Glomerular endothelial cell (primary cell): ENCODE results near the gene ISOC2. TPM values are rescaled to one million over a fixed set of nuclear protein-coding genes. Genes with fewer than 3 reads are reported as not detected.

ENCODE experiments used
- DNase-seq: peaks from one replicate; pipeline ENCODE4 v3.0.0-alpha.2; 2011; ENCODE audit warnings: low read depth, low spot score; ENCODE audit errors: extremely low read depth
- total RNA-seq: library from RNA; depleted of rRNA; stranded (reverse); fragments of >200 nt; gene quantifications from 2 replicates; pipeline ENCODE4 v1.2.3, GENCODE V29; 2015

The ISOC2 gene
- total RNA-seq, 1 donor from 2014 or later, result 52.1 TPM

DNA sequence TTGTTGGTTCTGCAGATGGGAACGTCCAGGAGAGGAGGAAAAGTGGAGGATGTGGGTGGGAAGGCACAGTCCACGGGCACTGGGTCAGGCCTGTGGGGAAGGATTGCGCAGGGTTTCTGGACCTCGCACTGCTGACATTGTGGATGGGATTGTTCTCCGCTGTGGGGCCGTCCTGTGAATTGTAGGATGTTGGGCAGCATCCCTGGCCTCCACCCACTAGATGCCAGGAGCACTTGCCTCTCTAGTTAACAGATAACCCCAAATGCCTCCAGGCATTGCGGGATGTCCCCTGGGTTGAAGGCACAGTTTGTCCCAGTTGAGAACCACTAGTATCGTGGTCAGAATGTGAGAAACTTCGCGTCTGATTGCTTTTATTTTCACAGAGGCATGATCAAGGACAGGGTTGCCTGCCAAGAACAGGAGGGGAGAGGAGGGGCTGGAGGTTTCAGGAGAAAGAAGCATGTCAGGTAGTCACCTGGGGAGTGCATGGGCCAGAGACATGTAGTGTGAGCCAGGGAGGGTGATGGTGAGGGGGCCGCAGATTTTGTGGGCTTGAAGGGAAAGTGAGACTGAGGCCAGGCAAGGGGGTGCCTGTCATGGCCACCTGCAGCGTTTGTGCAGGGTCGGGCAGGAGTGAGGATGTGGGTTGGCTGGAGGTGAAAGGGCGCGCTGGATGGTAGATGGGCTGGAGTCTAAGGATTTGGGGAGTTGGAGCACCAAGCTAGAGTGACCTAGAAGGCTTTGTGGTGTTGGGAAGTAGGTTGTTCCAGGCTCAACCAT lies 18.2 kb upstream of the ISOC2 start:
- DNase-seq, result no peak

DNA sequence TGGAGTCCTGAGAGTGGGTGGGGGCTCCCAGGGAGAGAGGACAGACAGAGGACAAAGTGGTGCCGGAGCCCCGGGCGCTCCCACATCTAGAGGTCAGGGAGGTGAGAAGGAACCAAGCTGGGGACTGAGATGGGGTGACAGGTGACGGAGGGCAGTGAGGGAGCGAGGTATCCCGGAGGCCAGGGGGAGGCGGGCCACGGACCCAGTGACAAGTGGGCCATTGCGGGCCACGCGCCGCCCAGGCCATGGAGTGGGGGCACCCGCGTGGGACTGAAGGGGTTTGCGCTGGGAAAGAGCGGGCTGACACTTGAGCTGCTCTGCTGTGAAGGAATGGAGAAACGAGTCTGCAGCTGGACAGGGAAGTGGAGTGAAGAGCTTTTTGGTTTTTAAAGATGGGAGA lies 17.6 kb upstream of the ISOC2 start:
- no peak for DNase-seq

DNA sequence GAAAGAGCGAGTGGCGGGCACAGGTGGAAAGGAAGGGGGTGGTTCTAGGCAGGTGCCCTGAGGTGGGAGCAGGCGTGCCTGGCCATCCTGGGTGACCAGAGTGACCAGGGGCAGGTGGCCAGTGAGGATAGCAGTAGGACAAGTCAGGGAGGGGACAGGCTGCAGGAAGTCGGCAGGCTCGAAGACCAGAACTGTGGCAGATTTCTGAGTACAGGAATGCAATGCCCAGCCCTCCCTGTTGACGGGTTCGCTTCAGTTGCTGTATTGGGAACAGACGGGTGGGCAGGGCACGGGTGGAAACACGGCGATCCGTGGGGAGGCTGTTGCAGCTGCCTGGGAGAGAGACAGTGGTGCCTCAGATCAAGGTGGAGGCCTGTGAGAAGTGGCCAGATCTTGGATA lies 16.9 kb upstream of the ISOC2 start:
- no peak for DNase-seq

DNA sequence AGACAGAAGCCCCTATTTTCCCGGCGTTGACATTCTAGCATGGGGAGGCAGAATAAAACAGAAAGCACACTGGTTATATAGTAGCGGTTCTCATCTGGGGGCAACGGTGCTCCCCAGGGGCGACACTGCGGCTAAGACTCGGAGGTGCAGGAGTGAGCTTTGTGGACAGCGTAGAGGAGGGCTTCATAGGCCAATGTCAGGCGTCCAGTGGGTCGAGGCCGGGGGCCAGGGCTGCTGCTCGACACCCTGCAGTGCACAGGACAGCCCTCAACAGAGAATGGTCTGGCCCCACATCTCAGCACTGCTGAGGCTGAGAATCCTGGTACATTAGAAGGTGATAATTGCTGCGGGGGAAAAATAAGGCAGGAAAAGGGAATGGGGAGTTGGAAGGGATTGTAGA lies 16.5 kb upstream of the ISOC2 start:
- no peak for DNase-seq

GRCh38 chr19:55476100-55476775 lies 14.8 kb upstream of the ISOC2 start, which contains the start of gene ZNF628:
Gene ZNF628 (plus strand): TSS chr19:55476617. CDS start chr19:55479911, 3,294 bp downstream.
- DNase-seq, result peak; percentile 73

GRCh38 chr19:55474269-55475265 lies 13.1 kb upstream of the ISOC2 start:
- DNase-seq, result no peak

GRCh38 chr19:55473225-55474012 lies 12.0 kb upstream of the ISOC2 start:
- no peak for DNase-seq

- no peak for DNase-seq
Measured at GRCh38 chr19:55472463-55472862, 11.0 kb upstream of the ISOC2 start.

- no peak for DNase-seq
Measured at GRCh38 chr19:55471266-55471665, 9.8 kb upstream of the ISOC2 start.

- no peak for DNase-seq
Measured at GRCh38 chr19:55468054-55468393, 6.6 kb upstream of the ISOC2 start.

DNA sequence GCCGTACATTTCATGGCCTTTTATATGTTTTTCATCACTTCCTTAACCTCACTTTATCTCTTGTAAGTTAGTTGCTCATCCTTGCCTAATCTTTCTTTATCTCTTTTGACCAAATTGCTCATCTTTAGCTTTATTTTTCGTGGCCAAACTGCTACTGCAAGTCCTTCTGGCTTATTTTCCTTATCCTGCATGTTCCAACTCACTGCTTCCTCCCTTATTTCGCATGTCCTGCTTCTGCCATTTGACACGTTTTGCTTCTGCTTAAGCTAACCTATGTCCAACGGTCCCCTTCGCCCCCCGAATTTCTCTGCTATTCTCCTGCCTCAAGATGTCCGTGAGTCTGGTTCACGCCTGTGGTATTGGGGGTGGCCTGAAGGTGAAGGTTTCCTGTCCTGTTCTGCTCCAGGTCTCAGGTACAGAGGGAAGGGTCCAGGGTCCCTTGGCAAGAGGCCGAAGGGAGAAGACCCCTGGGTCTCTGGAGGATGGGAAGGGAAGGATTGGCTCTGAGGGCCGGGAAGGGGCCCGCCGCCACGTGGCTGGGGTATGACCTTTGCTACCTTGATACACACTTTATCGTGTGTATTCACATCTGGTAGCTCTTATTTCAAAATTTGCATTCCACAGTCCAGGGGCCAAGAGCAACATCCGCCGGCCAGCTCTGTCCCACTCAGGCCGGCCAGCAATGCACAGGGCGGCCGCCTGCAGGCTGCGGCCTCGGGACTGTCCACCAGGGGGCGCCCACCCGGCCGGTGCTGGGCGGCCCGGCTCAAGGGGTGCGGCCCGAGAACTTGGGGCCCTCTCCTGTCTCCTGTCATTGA lies 6.0 kb upstream of the ISOC2 start:
- no peak for DNase-seq

DNA sequence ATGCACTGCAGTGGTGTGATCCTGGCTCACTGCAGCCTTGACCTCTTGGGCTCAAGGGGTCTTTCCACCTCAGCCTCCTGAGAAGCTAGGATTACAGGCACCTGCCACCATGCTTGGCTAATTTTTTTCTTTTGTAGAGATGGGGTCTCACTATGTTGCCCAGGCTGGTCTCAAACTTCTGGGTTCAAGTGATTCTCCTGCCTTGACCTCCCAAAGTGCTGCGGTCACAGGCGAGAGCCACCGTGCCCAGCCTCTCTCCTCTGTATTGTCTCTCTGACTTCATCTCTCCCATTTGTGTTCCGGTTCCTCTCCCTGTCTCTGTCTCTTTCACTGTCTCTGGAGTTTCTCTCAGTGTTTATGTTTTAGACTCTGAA lies 4.8 kb upstream of the ISOC2 start:
- no peak for DNase-seq

- DNase-seq, result no peak
Measured at GRCh38 chr19:55465460-55466240, 4.2 kb upstream of the ISOC2 start.

- no peak for DNase-seq
Measured at GRCh38 chr19:55464662-55465054, 3.2 kb upstream of the ISOC2 start, which contains the start of gene C19orf85. Gene C19orf85 (minus strand): TSS chr19:55464751. CDS start chr19:55464554, 197 bp downstream.

GRCh38 chr19:55464039-55464661 lies 2.7 kb upstream of the ISOC2 start:
- no peak for DNase-seq

DNA sequence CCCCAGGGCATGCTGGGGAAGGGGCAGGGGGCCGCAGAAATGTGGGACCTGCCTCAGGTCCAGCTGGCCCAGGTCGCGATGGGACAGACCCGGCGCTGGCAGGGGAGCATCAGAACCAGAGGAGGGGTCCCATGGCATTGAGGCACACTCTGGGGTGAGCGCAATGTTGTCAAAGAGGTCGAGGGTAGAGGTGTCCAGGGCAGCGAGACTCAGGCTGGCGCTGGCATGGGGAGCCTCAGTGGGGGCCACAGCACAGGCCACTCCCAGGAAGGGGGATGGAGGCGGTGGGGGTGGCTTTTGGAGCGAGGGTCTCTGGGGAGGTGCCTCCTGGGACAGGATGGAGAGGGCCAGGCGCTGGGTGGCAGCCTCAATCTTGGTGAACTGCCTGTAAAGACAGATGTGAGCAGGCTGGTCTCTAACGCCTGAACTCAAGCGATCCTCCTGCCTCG lies 2.2 kb upstream of the ISOC2 start:
- DNase-seq, result no peak

- no peak for DNase-seq
Measured at GRCh38 chr19:55462722-55463121, 1.3 kb upstream of the ISOC2 start.

GRCh38 chr19:55461974-55462626 lies 658 bp upstream of the ISOC2 start:
- no peak for DNase-seq
